H1 (cell line): ENCODE data around the gene NPIPB4. TPM values are rescaled to one million over a fixed set of nuclear protein-coding genes. Genes with fewer than 3 reads are reported as not detected.
"Not testable (repeated sequence)": the region's sequence is repeated elsewhere in the genome, so short reads cannot be mapped to it uniquely, and the experiment has no call there.

Source experiments
- CTCF ChIA-PET: fragments of 300-600 bp; sonication (Branson Sonifier 250); formaldehyde crosslinking; loops from one replicate; lab custom pipeline; 2021; ENCODE audit not compliant: partially characterized antibody; lab: Charles Lee
- POLR2A ChIA-PET: fragments of 300-600 bp; sonication (Branson Sonifier 250); formaldehyde crosslinking; loops from one replicate; lab custom pipeline; 2021; ENCODE audit warnings: inconsistent platforms; ENCODE audit not compliant: partially characterized antibody; lab: Charles Lee
- DNase-seq, 2 experiments: peaks; one replicate each; pipeline versions ENCODE4 v3.0.0 to v3.0.0-alpha.2; 2010 to 2022; ENCODE audit warnings: low spot score in 2 of 2, low read depth in 1 of 2, mixed read lengths in 1 of 2
- FAIRE-seq: peaks from 2 replicates; lab custom pipeline; 2011; peaks lifted over from hg19 to GRCh38; lab: Jason Lieb, UNC
- H2AFZ ChIP-seq: 2 replicates; pipeline ENCODE4 v1.8.1; 2012; ENCODE audit warnings: low read length, inconsistent platforms
- H2AK5ac ChIP-seq: 2 replicates; pipeline ENCODE4 v1.6.1; 2013; ENCODE audit warnings: low read depth, low read length
- H2BK120ac ChIP-seq: replicated peaks from 2 replicates; pipeline ENCODE3; 2013; ENCODE audit warnings: low read depth, low read length, inconsistent platforms
- H2BK12ac ChIP-seq: 2 replicates; pipeline ENCODE4 v1.6.1; 2013; ENCODE audit warnings: low read depth, low read length
- H2BK15ac ChIP-seq: 2 replicates; pipeline ENCODE4 v1.6.1; 2013; ENCODE audit warnings: low read length
- H2BK20ac ChIP-seq: 2 replicates; pipeline ENCODE4 v1.6.1; 2013; ENCODE audit warnings: low read length
- H2BK5ac ChIP-seq: 2 replicates; pipeline ENCODE4 v1.6.1; 2013; ENCODE audit warnings: low read depth, low read length
- H3K14ac ChIP-seq: 2 replicates; pipeline ENCODE4 v1.6.1; 2013; ENCODE audit warnings: inconsistent platforms; ENCODE audit not compliant: insufficient read length
- H3K18ac ChIP-seq: 2 replicates; pipeline ENCODE4 v1.6.1; 2013; ENCODE audit warnings: low read length; ENCODE audit errors: extremely low read depth
- H3K23ac ChIP-seq: 2 replicates; pipeline ENCODE4 v1.6.1; 2013; ENCODE audit warnings: inconsistent platforms; ENCODE audit not compliant: insufficient read length
- H3K23me2 ChIP-seq: 2 replicates; pipeline ENCODE4 v1.6.1; 2013; ENCODE audit warnings: low read depth, low read length
- H3K27ac ChIP-seq: 2 replicates; pipeline ENCODE4 v1.6.1; 2011; ENCODE audit warnings: low read depth, low read length, inconsistent platforms
- H3K27me3 ChIP-seq, 4 experiments: replicated peaks in 1 of 4; 1 replicate in 1 of 4; 2 replicates in 3 of 4; pipeline versions ENCODE4 v1.6.1 to v1.8.1; 2011 to 2013; ENCODE audit warnings: low read length in 3 of 4, mild to moderate bottlenecking in 3 of 4, inconsistent platforms in 2 of 4, mixed read lengths in 2 of 4, moderate library complexity in 1 of 4; ENCODE audit not compliant: control insufficient read depth in 3 of 4, insufficient read depth in 3 of 4; ENCODE audit errors: extremely low read depth in 1 of 4
- H3K36me3 ChIP-seq, 4 experiments: 2 replicates each; pipeline versions ENCODE4 v1.6.1 to v1.8.1; 2011 to 2013; ENCODE audit warnings: mild to moderate bottlenecking in 4 of 4, low read length in 3 of 4, moderate library complexity in 2 of 4, control low read depth in 1 of 4, inconsistent platforms in 1 of 4; ENCODE audit not compliant: insufficient read depth in 4 of 4, control insufficient read depth in 2 of 4
- H3K4ac ChIP-seq: replicated peaks from 2 replicates; pipeline ENCODE3; 2013; ENCODE audit warnings: low read length, low read depth, mixed read lengths, inconsistent platforms; ENCODE audit not compliant: insufficient read length
- H3K4me1 ChIP-seq, 4 experiments: replicated peaks in 1 of 4; 1 replicate in 1 of 4; 2 replicates in 3 of 4; pipeline versions ENCODE4 v1.6.1 to v1.8.1; 2011 to 2013; ENCODE audit warnings: low read length in 3 of 4, inconsistent platforms in 2 of 4, mixed read lengths in 1 of 4; ENCODE audit not compliant: insufficient read depth in 4 of 4, control insufficient read depth in 3 of 4
- H3K4me2 ChIP-seq, 2 experiments: 2 replicates each; pipeline versions ENCODE4 v1.6.1 to v1.8.1; 2011 to 2013; ENCODE audit warnings: low read depth in 2 of 2, low read length in 2 of 2, control low read depth in 1 of 2, inconsistent platforms in 1 of 2, mild to moderate bottlenecking in 1 of 2; ENCODE audit not compliant: insufficient read depth in 1 of 2
- H3K4me3 ChIP-seq, 4 experiments: fragments of 200-600, 300-600 bp in 1 of 4; sonication (generic), shearing (Covaris generic), sonication (Bioruptor Twin) in 1 of 4; 2 replicates each; pipeline versions ENCODE4 v1.5.1 to v1.8.1; 2011 to 2016; ENCODE audit warnings: low read length in 4 of 4, low read depth in 3 of 4, control low read depth in 2 of 4, inconsistent platforms in 2 of 4, mild to moderate bottlenecking in 2 of 4, mixed read lengths in 1 of 4, moderate library complexity in 1 of 4; ENCODE audit not compliant: insufficient read depth in 2 of 4; ENCODE audit errors: extremely low read depth in 1 of 4
- H3K56ac ChIP-seq: replicated peaks from 2 replicates; pipeline ENCODE3; 2013; ENCODE audit warnings: low read depth, mild to moderate bottlenecking, mixed read lengths, low read length, inconsistent platforms; ENCODE audit not compliant: insufficient read length
- H3K79me1 ChIP-seq: 2 replicates; pipeline ENCODE4 v1.6.1; 2013; ENCODE audit warnings: low read depth, low read length, control low read depth
- H3K79me2 ChIP-seq, 2 experiments: 2 replicates each; pipeline versions ENCODE4 v1.6.1 to v1.8.1; 2012 to 2013; ENCODE audit warnings: low read length in 2 of 2, mild to moderate bottlenecking in 2 of 2, inconsistent platforms in 1 of 2; ENCODE audit not compliant: insufficient read depth in 2 of 2, control insufficient read depth in 1 of 2
- H3K9ac ChIP-seq, 4 experiments: replicated peaks in 1 of 4; 1 replicate in 1 of 4; 2 replicates in 3 of 4; pipeline versions ENCODE4 v1.6.1 to v1.8.1; 2011 to 2013; ENCODE audit warnings: low read depth in 3 of 4, low read length in 3 of 4, control low read depth in 2 of 4, mild to moderate bottlenecking in 2 of 4, moderate library complexity in 2 of 4, inconsistent platforms in 1 of 4; ENCODE audit errors: extremely low read depth in 1 of 4
- H3K9me3 ChIP-seq, 2 experiments: 2 replicates each; pipeline versions ENCODE4 v1.6.1 to v1.8.1; 2012 to 2013; ENCODE audit warnings: mild to moderate bottlenecking in 2 of 2, moderate library complexity in 2 of 2, control low read depth in 1 of 2, inconsistent platforms in 1 of 2, low read depth in 1 of 2, low read length in 1 of 2, mixed read lengths in 1 of 2; ENCODE audit not compliant: insufficient read depth in 2 of 2
- H4K20me1 ChIP-seq, 2 experiments: replicated peaks in 1 of 2; 2 replicates each; pipeline versions ENCODE3 to v1.8.1; 2011 to 2013; ENCODE audit warnings: inconsistent platforms in 2 of 2, low read length in 2 of 2, mild to moderate bottlenecking in 1 of 2; ENCODE audit not compliant: insufficient read depth in 2 of 2, control insufficient read depth in 1 of 2
- H4K5ac ChIP-seq: 2 replicates; pipeline ENCODE4 v1.6.1; 2013; ENCODE audit warnings: low read length, low read depth, mixed read lengths, inconsistent platforms; ENCODE audit not compliant: insufficient read length
- H4K8ac ChIP-seq: 2 replicates; pipeline ENCODE4 v1.8.0; 2013; ENCODE audit warnings: mild to moderate bottlenecking, moderate library complexity, low read length, inconsistent platforms; ENCODE audit not compliant: insufficient read depth; ENCODE audit errors: extremely low read depth
- H4K91ac ChIP-seq: replicated peaks from 2 replicates; pipeline ENCODE3; 2013; ENCODE audit warnings: low read length, mixed read lengths, inconsistent platforms; ENCODE audit not compliant: insufficient read length
- WGBS, 2 experiments: shearing (Covaris generic) in 1 of 2; methylation state at CpG; one replicate each; pipeline versions ENCODE4 v1.1.6 to v1.1.7; 2013 to 2015; ENCODE audit warnings: low lambda C conversion rate in 2 of 2, mixed read lengths in 2 of 2, inconsistent platforms in 1 of 2, low coverage in 1 of 2, missing lambda C conversion rate in 1 of 2; ENCODE audit not compliant: insufficient replicate concordance in 2 of 2, insufficient coverage in 1 of 2, insufficient read length in 1 of 2; ENCODE audit errors: extremely low coverage in 1 of 2, missing lambda C conversion rate in 1 of 2; 5-methylcytosine and 5-hydroxymethylcytosine counted together
- polyA plus RNA-seq, 7 experiments: library from polyadenylated mRNA; depleted of rRNA in 3 of 7; stranded (reverse) in 5 of 7; unstranded in 2 of 7; fragments of >200 nt in 5 of 7; fragments of 200-250 nt in 2 of 7; gene quantifications; 1 replicate in 5 of 7; 2 replicates in 1 of 7; 4 replicates in 1 of 7; pipeline versions ENCODE4 v1.2.1 to v1.2.3, GENCODE V29; 2011 to 2013; ENCODE audit warnings: missing spikeins in 2 of 7, mixed read lengths in 2 of 7
- total RNA-seq: library from RNA; stranded (reverse); fragmentation: NEBNext Ultra II Directional; extraction: Animal tissue kit (Norgen Biotek cat#: 25700); gene quantifications from 2 replicates; pipeline ENCODE4 v1.2.1, GENCODE V29; 2021

Gene NPIPB4
- total and polyA plus RNA-seq, 2 of the 8 experiments (the other 6 are each of a cell fraction or from before 2014, with no cell fraction given): 27.7 to 101 TPM

DNA sequence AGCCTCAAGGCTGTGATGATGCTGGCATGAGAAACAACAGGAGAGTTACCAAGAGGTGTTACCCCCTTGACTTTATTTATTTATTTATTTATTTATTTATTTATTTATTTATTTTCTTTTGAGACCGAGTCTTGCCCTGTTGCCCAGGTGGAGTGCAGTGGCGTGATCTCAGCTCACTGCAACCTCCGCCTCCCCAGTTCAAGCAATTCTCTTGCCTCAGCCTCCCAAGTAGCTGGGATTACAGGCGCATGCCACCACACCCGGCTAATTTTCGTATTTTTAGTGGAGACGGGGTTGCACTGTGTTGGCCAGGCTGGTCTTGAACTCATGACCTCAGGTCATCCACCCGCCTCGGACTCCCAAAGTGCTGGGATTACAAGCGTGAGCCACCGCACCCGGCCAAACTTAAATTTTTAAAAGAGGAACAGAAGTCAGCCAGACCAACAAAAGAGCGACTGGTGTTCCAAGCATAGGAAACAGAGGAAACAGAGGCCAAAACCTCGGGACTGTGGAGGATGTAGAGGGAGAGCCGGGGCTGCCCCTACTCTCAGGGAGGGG, 36.6 kb downstream of the NPIPB4 start:
- H3K18ac ChIP-seq, H2BK15ac ChIP-seq, DNase-seq, H3K9me3 ChIP-seq, H3K23ac ChIP-seq, H3K56ac ChIP-seq, H3K79me1 ChIP-seq, H4K5ac ChIP-seq, H3K27me3 ChIP-seq, H3K4me1 ChIP-seq, H2BK20ac ChIP-seq, H3K36me3 ChIP-seq, H2BK120ac ChIP-seq, H2BK5ac ChIP-seq, H3K27ac ChIP-seq, H3K79me2 ChIP-seq, H4K91ac ChIP-seq, H2BK12ac ChIP-seq, H3K4ac ChIP-seq, CTCF ChIA-PET, H3K23me2 ChIP-seq, H3K14ac ChIP-seq, H4K8ac ChIP-seq, H2AK5ac ChIP-seq, FAIRE-seq, H4K20me1 ChIP-seq: not testable (repeated sequence)
- Histone ChIP-seq H3K9ac (peak overlapping the region in 2 of 4 experiments; percentile 93 to 96; a peak in 4 of 7 replicates), H3K4me2 (peak overlapping the region; percentile 79 to 81), H3K4me3 (peak overlapping the region; percentile 70 to 90 (median 78)), H2AFZ (peak overlapping the region; percentile 98; the same call in 1 of the 2 replicates)
- 87% methylated on average over 11 of the region's 15 CpGs; no CpG with 5 or more reads in 1 of the 2 experiments for WGBS, 2 experiments
- POLR2A ChIA-PET: interaction anchor here (1.2 to 3.1 kb wide), 2 partner anchors 132 to 187 kb away, joined by 3 to 26 read pairs; partner anchors contain the start of genes MOSMO and UQCRC2
